IMR-90 (cell line): ENCODE data around the gene PLPP3. TPM values are rescaled to one million over a fixed set of nuclear protein-coding genes. Genes with fewer than 3 reads are reported as not detected.

ENCODE experiments used
- ATAC-seq: fragments of 200-7000 bp; cut with Tn5 transposase; 2 replicates; pipeline ENCODE4 v1.9.1; 2020; ENCODE audit warnings: low read depth, mild to moderate bottlenecking, moderate library complexity
- BruUV-seq: library from RNA; stranded (reverse); fragments of 400-500 nt; replicated peaks from 2 replicates; lab custom pipeline; 2021; lab: Mats Ljungman, UMichigan
- CTCF ChIA-PET: fragments of 300-600 bp; formaldehyde crosslinking; extraction: SDS; loops from one replicate; lab custom pipeline; 2021; ENCODE audit warnings: antibody characterized with exemption; lab: Yijun Ruan, JAX
- POLR2A ChIA-PET: fragments of 300-600 bp; sonication (Branson Sonifier 250); formaldehyde crosslinking; loops from one replicate; lab custom pipeline; 2022; ENCODE audit warnings: antibody characterized with exemption; ENCODE audit not compliant: unreplicated experiment; lab: Charles Lee
- DNase-seq: peaks from one replicate; pipeline ENCODE4 v3.0.0; 2013
- H2AFZ ChIP-seq: replicated peaks from 2 replicates; pipeline ENCODE3; 2013; ENCODE audit warnings: low read length, mild to moderate bottlenecking; ENCODE audit not compliant: poor library complexity
- H2AK5ac ChIP-seq: 2 replicates; pipeline ENCODE4 v1.6.1; 2013; ENCODE audit warnings: low read depth, low read length, inconsistent platforms
- H2AK9ac ChIP-seq: replicated peaks from 2 replicates; pipeline ENCODE3; 2013; ENCODE audit warnings: mild to moderate bottlenecking, low read depth, low read length, moderate library complexity; ENCODE audit not compliant: poor library complexity
- H2BK120ac ChIP-seq: 2 replicates; pipeline ENCODE4 v1.6.1; 2013; ENCODE audit warnings: low read depth, low read length, inconsistent platforms
- H2BK15ac ChIP-seq: 3 replicates; pipeline ENCODE4 v1.6.1; 2013; ENCODE audit warnings: low read depth, low read length, inconsistent platforms
- H2BK20ac ChIP-seq: 2 replicates; pipeline ENCODE4 v1.6.1; 2013; ENCODE audit warnings: low read depth, mild to moderate bottlenecking, inconsistent platforms, low read length, moderate library complexity
- H2BK5ac ChIP-seq: 2 replicates; pipeline ENCODE4 v1.6.1; 2013; ENCODE audit warnings: mild to moderate bottlenecking, low read depth, low read length, inconsistent platforms; ENCODE audit not compliant: poor library complexity, severe bottlenecking
- H3K14ac ChIP-seq: replicated peaks from 2 replicates; pipeline ENCODE4 v1.6.1; 2013; ENCODE audit warnings: low read depth, low read length, inconsistent platforms
- H3K18ac ChIP-seq: 2 replicates; pipeline ENCODE4 v1.6.1; 2013; ENCODE audit warnings: low read depth, low read length, control low read depth
- H3K23ac ChIP-seq: 2 replicates; pipeline ENCODE4 v1.6.1; 2013; ENCODE audit warnings: low read depth, low read length, inconsistent platforms
- H3K27ac ChIP-seq: 2 replicates; pipeline ENCODE4 v1.5.1; 2013; ENCODE audit warnings: mild to moderate bottlenecking, control low read depth, low read length; ENCODE audit not compliant: insufficient read depth
- H3K27me3 ChIP-seq: 2 replicates; pipeline ENCODE4 v1.6.1; 2013; ENCODE audit warnings: low read length; ENCODE audit not compliant: control insufficient read depth, insufficient read depth
- H3K36me3 ChIP-seq: 2 replicates; pipeline ENCODE4 v1.6.1; 2013; ENCODE audit warnings: low read length, mixed read lengths; ENCODE audit not compliant: control insufficient read depth, insufficient read depth
- H3K4ac ChIP-seq: 2 replicates; pipeline ENCODE4 v1.6.1; 2013; ENCODE audit warnings: low read depth, low read length, inconsistent platforms
- H3K4me1 ChIP-seq: 2 replicates; pipeline ENCODE4 v1.6.1; 2013; ENCODE audit warnings: low read length, mixed read lengths; ENCODE audit not compliant: control insufficient read depth, insufficient read depth
- H3K4me2 ChIP-seq: 2 replicates; pipeline ENCODE4 v1.6.1; 2013; ENCODE audit warnings: low read depth, mild to moderate bottlenecking, control low read depth, low read length, moderate library complexity
- H3K4me3 ChIP-seq: 2 replicates; pipeline ENCODE4 v1.5.1; 2013; ENCODE audit warnings: low read depth, mild to moderate bottlenecking, control low read depth, low read length, moderate library complexity; ENCODE audit not compliant: insufficient read depth
- H3K56ac ChIP-seq: 2 replicates; pipeline ENCODE4 v1.6.1; 2013; ENCODE audit warnings: low read length, inconsistent platforms; ENCODE audit not compliant: insufficient read depth; ENCODE audit errors: extremely low read depth
- H3K79me1 ChIP-seq, 2 experiments: 2 replicates each; pipeline ENCODE4 v1.6.1; 2013; ENCODE audit warnings: low read length in 2 of 2, inconsistent platforms in 1 of 2, low read depth in 1 of 2
- H3K9ac ChIP-seq: 2 replicates; pipeline ENCODE4 v1.6.1; 2013; ENCODE audit warnings: low read depth, low read length, control low read depth
- H3K9me1 ChIP-seq: 2 replicates; pipeline ENCODE4 v1.6.1; 2013; ENCODE audit warnings: low read length, inconsistent platforms; ENCODE audit not compliant: insufficient read depth
- H3K9me3 ChIP-seq: 2 replicates; pipeline ENCODE4 v1.6.1; 2013; ENCODE audit warnings: low read length; ENCODE audit not compliant: control insufficient read depth, insufficient read depth
- H4K20me1 ChIP-seq: 2 replicates; pipeline ENCODE4 v1.6.1; 2013; ENCODE audit warnings: low read length, inconsistent platforms; ENCODE audit not compliant: insufficient read depth
- H4K5ac ChIP-seq: 2 replicates; pipeline ENCODE4 v1.6.1; 2013; ENCODE audit warnings: mild to moderate bottlenecking, low read depth, low read length, control low read depth
- H4K8ac ChIP-seq, 2 experiments: 2 replicates each; pipeline ENCODE4 v1.6.1; 2013; ENCODE audit warnings: low read depth in 2 of 2, low read length in 2 of 2, control low read depth in 1 of 2, inconsistent platforms in 1 of 2
- H4K91ac ChIP-seq: 2 replicates; pipeline ENCODE4 v1.6.1; 2013; ENCODE audit warnings: low read depth, low read length, inconsistent platforms; ENCODE audit not compliant: insufficient read depth
- BHLHE40 ChIP-seq: fragments of 150-350 bp; IDR thresholded peaks from 2 replicates; pipeline ENCODE4 v1.6.1; 2016; ENCODE audit warnings: mild to moderate bottlenecking, low read depth, low read length
- CEBPB ChIP-seq: IDR thresholded peaks from 2 replicates; pipeline ENCODE4 v1.6.1; 2012; ENCODE audit warnings: low read depth, low read length, improper control_type of control experiment
- CHD1 ChIP-seq: IDR thresholded peaks from 2 replicates; pipeline ENCODE4 v1.6.1; 2012; ENCODE audit warnings: low read depth, low read length, improper control_type of control experiment
- CTCF ChIP-seq: conservative IDR thresholded peaks from 2 replicates; pipeline ENCODE4 v1.5.1; 2012; ENCODE audit warnings: mild to moderate bottlenecking, low read depth, low read length, improper control_type of control experiment
- FOS ChIP-seq: fragments of 150-350 bp; IDR thresholded peaks from 2 replicates; pipeline ENCODE4 v1.6.1; 2016; ENCODE audit warnings: low read depth, low read length
- MAFK ChIP-seq: IDR thresholded peaks from 2 replicates; pipeline ENCODE4 v1.6.1; 2012; ENCODE audit warnings: low read depth, low read length, improper control_type of control experiment
- MAZ ChIP-seq: IDR thresholded peaks from 2 replicates; pipeline ENCODE4 v1.6.1; 2012; ENCODE audit warnings: low read depth, mild to moderate bottlenecking, low read length, improper control_type of control experiment, moderate library complexity, borderline replicate concordance
- MXI1 ChIP-seq: IDR thresholded peaks from 2 replicates; pipeline ENCODE4 v1.6.1; 2012; ENCODE audit warnings: low read depth, mild to moderate bottlenecking, low read length, moderate library complexity, borderline replicate concordance
- NFE2L2 ChIP-seq: fragments of 150-350 bp; IDR thresholded peaks from 2 replicates; pipeline ENCODE4 v1.6.1; 2016; ENCODE audit warnings: low read depth, mild to moderate bottlenecking, low read length
- POLR2A ChIP-seq: IDR thresholded peaks from 2 replicates; pipeline ENCODE4 v1.6.1; 2012; ENCODE audit warnings: mild to moderate bottlenecking, low read depth, low read length
- RAD21 ChIP-seq: IDR thresholded peaks from 2 replicates; pipeline ENCODE4 v1.6.1; 2012; ENCODE audit warnings: low read length, improper control_type of control experiment
- RCOR1 ChIP-seq: IDR thresholded peaks from 2 replicates; pipeline ENCODE4 v1.6.1; 2012; ENCODE audit warnings: mild to moderate bottlenecking, low read length, improper control_type of control experiment; ENCODE audit not compliant: insufficient replicate concordance
- RFX5 ChIP-seq: IDR thresholded peaks from 2 replicates; pipeline ENCODE4 v1.8.0; 2012; ENCODE audit warnings: low read depth, mild to moderate bottlenecking, low read length, moderate library complexity
- SMC3 ChIP-seq: fragments of 150-350 bp; IDR thresholded peaks from 2 replicates; pipeline ENCODE4 v1.6.1; 2016; ENCODE audit warnings: low read depth, mild to moderate bottlenecking, antibody characterized with exemption, low read length, moderate library complexity
- USF2 ChIP-seq: fragments of 150-350 bp; IDR thresholded peaks from 2 replicates; pipeline ENCODE4 v1.6.1; 2017; ENCODE audit warnings: mild to moderate bottlenecking, antibody characterized with exemption, low read length, low read depth
- WGBS, 2 experiments: methylation state at CpG; one replicate each; pipeline versions ENCODE4 v1.1.5 to v1.1.7; 2013; ENCODE audit warnings: missing lambda C conversion rate in 2 of 2; ENCODE audit not compliant: insufficient read length in 1 of 2; ENCODE audit errors: extremely low coverage in 2 of 2; 5-methylcytosine and 5-hydroxymethylcytosine counted together
- dilution Hi-C: fragments of 300-500 bp; cut with HindIII; formaldehyde crosslinking; loops from one replicate; pipeline ENCODE4 v1.14.3; 2018; ENCODE audit warnings: low sequenced_read_pairs; ENCODE audit not compliant: unreplicated experiment
- in situ Hi-C: fragments of 300-500 bp; cut with MboI; formaldehyde crosslinking; loops from 3 replicates; pipeline ENCODE4 v1.14.3; 2019; ENCODE audit warnings: low sequenced_read_pairs, inconsistent platforms, mixed read lengths
- intact Hi-C: fragments of 100-400 bp; cut with micrococcal nuclease; formaldehyde crosslinking; loops from 2 replicates; pipeline ENCODE4 v1.10.0; 2022
- polyA plus RNA-seq, 3 experiments: library from polyadenylated mRNA; depleted of rRNA; stranded (reverse); fragments of >200 nt; gene quantifications; 2 replicates each; pipeline ENCODE4 v1.2.3, GENCODE V29; 2012; ENCODE audit warnings: low replicate concordance in 1 of 3
- total RNA-seq: library from RNA; depleted of rRNA; stranded (reverse); fragments of >200 nt; gene quantifications from 2 replicates; pipeline ENCODE4 v1.2.3, GENCODE V29; 2012
- TF ChIP-seq, protein P1 (sequence below): fragments of 150-350 bp; IDR thresholded peaks from 2 replicates; pipeline ENCODE4 v1.6.1; 2016; ENCODE audit warnings: low read depth, mild to moderate bottlenecking, low read length, moderate library complexity, borderline replicate concordance

The PLPP3 gene
- total and polyA plus RNA-seq, 2 of the 4 experiments (the other 2 are of a cell fraction) = 49.9 to 56.6 TPM

- Histone ChIP-seq H3K18ac (no peak overlapping the region), H3K79me1 (no peaks in the 10 kb centered on the region; a peak in 1 of 4 replicates), H2AK5ac (no peak overlapping the region), H3K23ac (no peak overlapping the region), H3K9ac (no peak overlapping the region), H2AFZ (no peak overlapping the region), H3K4me3 (no peak overlapping the region), H4K8ac (no peak overlapping the region), H3K36me3 (peaks cover 36% of the 10 kb centered on the region), H3K14ac (no peak overlapping the region), H3K27me3 (no peaks in the 10 kb centered on the region), H4K20me1 (no peaks in the 10 kb centered on the region; the same call in 1 of the 2 replicates), H3K4me2 (no peak overlapping the region), H3K9me1 (0 out of 2 replicates have a peak, but pooled peaks cover 3% of the 10 kb centered on the region), H4K5ac (no peak overlapping the region), H2BK120ac (no peak overlapping the region), H2AK9ac (no peak overlapping the region), H4K91ac (no peak overlapping the region), H3K9me3 (no peaks in the 10 kb centered on the region), H3K4ac (no peak overlapping the region), H2BK20ac (no peak overlapping the region), H3K27ac (no peak overlapping the region), H2BK5ac (no peak overlapping the region), H3K4me1 (no peaks in the 10 kb centered on the region; the same call in 1 of the 2 replicates), H2BK15ac (no peak overlapping the region), H3K56ac (no peak overlapping the region)
- dilution Hi-C loops (no loop called here), in situ Hi-C loops (loop anchor here (10.0 kb wide), 1 partner anchor 1207 kb away; no protein-coding TSS in a partner anchor), intact Hi-C loops (loop anchor here (10.0 kb wide), 1 partner anchor 1207 kb away; no protein-coding TSS in a partner anchor)
- no TSS peak for BruUV-seq
- 20% methylated on average over 1 of the region's 5 CpGs; no CpG with 5 or more reads in 1 of the 2 experiments for WGBS, 2 experiments
- POLR2A ChIA-PET = no interaction called here
- peak; percentile 24 for DNase-seq
- CTCF ChIA-PET = no interaction called here
- peak; percentile 15; the same call in 1 of the 2 replicates for ATAC-seq
- TF ChIP-seq NFE2L2 (no peak), CEBPB (no peak), CHD1 (no peak), MAZ (no peak), POLR2A (no peak), RAD21 (no peak), RCOR1 (no peak), SMC3 (no peak), RFX5 (no peak), FOS (no peak), CTCF (no peak), USF2 (no peak), MXI1 (no peak), BHLHE40 (no peak), MAFK (no peak)
- TF ChIP-seq, protein P1, sequence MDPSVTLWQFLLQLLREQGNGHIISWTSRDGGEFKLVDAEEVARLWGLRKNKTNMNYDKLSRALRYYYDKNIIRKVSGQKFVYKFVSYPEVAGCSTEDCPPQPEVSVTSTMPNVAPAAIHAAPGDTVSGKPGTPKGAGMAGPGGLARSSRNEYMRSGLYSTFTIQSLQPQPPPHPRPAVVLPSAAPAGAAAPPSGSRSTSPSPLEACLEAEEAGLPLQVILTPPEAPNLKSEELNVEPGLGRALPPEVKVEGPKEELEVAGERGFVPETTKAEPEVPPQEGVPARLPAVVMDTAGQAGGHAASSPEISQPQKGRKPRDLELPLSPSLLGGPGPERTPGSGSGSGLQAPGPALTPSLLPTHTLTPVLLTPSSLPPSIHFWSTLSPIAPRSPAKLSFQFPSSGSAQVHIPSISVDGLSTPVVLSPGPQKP = no peak
These were observed 87.9 kb downstream of the PLPP3 start for GRCh38 chr1:56491441-56491840.
